SK-N-SH treated with all-trans-retinoic acid at 6 μM for 48 hours (cell line): ENCODE data around the gene KRT80.
A peak's percentile ranks its signal among the peaks of the same experiment; 100 is the strongest.

Experiments
- ATAC-seq: fragments of 200-7000 bp; cut with Tn5 transposase; 3 replicates; pipeline ENCODE4 v1.9.1; 2020; ENCODE audit warnings: mild to moderate bottlenecking, moderate library complexity
- ARNTL ChIP-seq: fragments of 450-650 bp; formaldehyde crosslinking; IDR thresholded peaks from 2 replicates; pipeline ENCODE4 v1.5.0; 2020; ENCODE audit warnings: low read depth, mild to moderate bottlenecking, moderate library complexity, borderline replicate concordance
- BACH2 ChIP-seq: fragments of 250-450 bp; sonication (Bioruptor Pico); IDR thresholded peaks from 2 replicates; pipeline ENCODE4 v1.9.0; 2021; ENCODE audit warnings: mild to moderate bottlenecking, borderline replicate concordance
- CREB5 ChIP-seq: fragments of 250-450 bp; sonication (Bioruptor Pico); IDR thresholded peaks from 2 replicates; pipeline ENCODE4 v1.5.1; 2020; ENCODE audit warnings: low read depth, mild to moderate bottlenecking, moderate library complexity
- CSDC2 ChIP-seq: fragments of 250-450 bp; sonication (Bioruptor Pico); IDR thresholded peaks from 2 replicates; pipeline ENCODE4 v1.5.0; 2020; ENCODE audit warnings: mild to moderate bottlenecking, moderate library complexity
- CSRNP3 ChIP-seq: fragments of 250-450 bp; sonication (Bioruptor Pico); IDR thresholded peaks from 2 replicates; pipeline ENCODE4 v1.5.1; 2021; ENCODE audit warnings: mild to moderate bottlenecking, moderate library complexity
- ESRRG ChIP-seq: fragments of 250-450 bp; sonication (Bioruptor Pico); IDR thresholded peaks from 2 replicates; pipeline ENCODE4 v1.6.1; 2021; ENCODE audit warnings: mild to moderate bottlenecking
- GLIS3 ChIP-seq: fragments of 250-450 bp; sonication (Bioruptor Pico); IDR thresholded peaks from 2 replicates; pipeline ENCODE4 v1.5.0; 2020; ENCODE audit warnings: mild to moderate bottlenecking, moderate library complexity
- ISL1 ChIP-seq: fragments of 250-450 bp; sonication (Bioruptor Pico); IDR thresholded peaks from 2 replicates; pipeline ENCODE4 v2.1.2; 2022; ENCODE audit warnings: mild to moderate bottlenecking, moderate library complexity
- OSR1 ChIP-seq: fragments of 250-450 bp; sonication (Bioruptor Pico); IDR thresholded peaks from 2 replicates; pipeline ENCODE4 v1.8.0; 2022; ENCODE audit warnings: moderate library complexity, mild to moderate bottlenecking, inconsistent platforms
- PATZ1 ChIP-seq: fragments of 250-450 bp; sonication (Bioruptor Pico); IDR thresholded peaks from 2 replicates; pipeline ENCODE4 v1.8.0; 2020; ENCODE audit warnings: mild to moderate bottlenecking, moderate library complexity, borderline replicate concordance
- POU6F1 ChIP-seq: fragments of 250-450 bp; sonication (Bioruptor Pico); IDR thresholded peaks from 2 replicates; pipeline ENCODE4 v1.8.0; 2021; ENCODE audit warnings: low read depth, mild to moderate bottlenecking, moderate library complexity, borderline replicate concordance
- PPARA ChIP-seq: fragments of 250-450 bp; sonication (Bioruptor Pico); IDR thresholded peaks from 2 replicates; pipeline ENCODE4 v1.5.0; 2020; ENCODE audit warnings: mild to moderate bottlenecking, borderline replicate concordance
- RARB ChIP-seq: fragments of 250-450 bp; sonication (Bioruptor Pico); IDR thresholded peaks from 2 replicates; pipeline ENCODE4 v1.8.0; 2021; ENCODE audit warnings: mild to moderate bottlenecking, moderate library complexity
- SNAI2 ChIP-seq: fragments of 250-450 bp; sonication (Bioruptor Pico); IDR thresholded peaks from 2 replicates; pipeline ENCODE4 v1.5.0; 2020; ENCODE audit warnings: mild to moderate bottlenecking, moderate library complexity
- TOX ChIP-seq: fragments of 250-450 bp; sonication (Bioruptor Pico); IDR thresholded peaks from 2 replicates; pipeline ENCODE4 v1.8.0; 2021; ENCODE audit warnings: mild to moderate bottlenecking, moderate library complexity, borderline replicate concordance
- ZC3H10 ChIP-seq: fragments of 250-450 bp; sonication (Bioruptor Pico); IDR thresholded peaks from 2 replicates; pipeline ENCODE4 v1.5.1; 2021; ENCODE audit warnings: mild to moderate bottlenecking, moderate library complexity
- ZFP3 ChIP-seq: fragments of 250-450 bp; sonication (Bioruptor Pico); IDR thresholded peaks from 2 replicates; pipeline ENCODE4 v1.5.0; 2020; ENCODE audit warnings: mild to moderate bottlenecking, moderate library complexity
- ZFP30 ChIP-seq: fragments of 450-650 bp; formaldehyde crosslinking; IDR thresholded peaks from 2 replicates; pipeline ENCODE4 v1.5.0; 2022; ENCODE audit warnings: mild to moderate bottlenecking, moderate library complexity
- ZNF565 ChIP-seq: fragments of 450-650 bp; formaldehyde crosslinking; conservative IDR thresholded peaks from 2 replicates; pipeline ENCODE4 v1.5.0; 2020; ENCODE audit warnings: low read depth, mild to moderate bottlenecking, moderate library complexity
- ZNF70 ChIP-seq: fragments of 450-650 bp; formaldehyde crosslinking; IDR thresholded peaks from 2 replicates; pipeline ENCODE4 v1.5.0; 2020; ENCODE audit warnings: mild to moderate bottlenecking, moderate library complexity
- ZNF8 ChIP-seq: fragments of 450-650 bp; formaldehyde crosslinking; IDR thresholded peaks from 2 replicates; pipeline ENCODE4 v1.5.0; 2020; ENCODE audit warnings: mild to moderate bottlenecking, moderate library complexity

Gene KRT80

GRCh38 chr12:52222692-52223091 is 30.9 kb upstream of the KRT80 start:
- no peak for ATAC-seq
- TF ChIP-seq GLIS3: no peak
- TF ChIP-seq CSDC2 (CRISPR knock-in tag): no peak
- no peak for TF ChIP-seq TOX
- TF ChIP-seq RARB (CRISPR knock-in tag): no peak
- no peak for TF ChIP-seq ISL1
- TF ChIP-seq BACH2: no peak
- no peak for TF ChIP-seq POU6F1 (CRISPR knock-in tag)
- TF ChIP-seq CSRNP3 (CRISPR knock-in tag): no peak

- peak; percentile 90 for ATAC-seq
- TF ChIP-seq ZNF8 (CRISPR knock-in tag) (no peak), ARNTL (CRISPR knock-in tag) (no peak), ZC3H10 (CRISPR knock-in tag) (no peak), ESRRG (no peak), ZFP30 (CRISPR knock-in tag) (no peak), OSR1 (CRISPR knock-in tag) (no peak), RARB (CRISPR knock-in tag) (no peak), PPARA (CRISPR knock-in tag) (no peak), SNAI2 (CRISPR knock-in tag) (no peak), ZNF70 (CRISPR knock-in tag) (no peak)
Observed at GRCh38 chr12:52221912-52222457, 30.2 kb upstream of the KRT80 start.

DNA sequence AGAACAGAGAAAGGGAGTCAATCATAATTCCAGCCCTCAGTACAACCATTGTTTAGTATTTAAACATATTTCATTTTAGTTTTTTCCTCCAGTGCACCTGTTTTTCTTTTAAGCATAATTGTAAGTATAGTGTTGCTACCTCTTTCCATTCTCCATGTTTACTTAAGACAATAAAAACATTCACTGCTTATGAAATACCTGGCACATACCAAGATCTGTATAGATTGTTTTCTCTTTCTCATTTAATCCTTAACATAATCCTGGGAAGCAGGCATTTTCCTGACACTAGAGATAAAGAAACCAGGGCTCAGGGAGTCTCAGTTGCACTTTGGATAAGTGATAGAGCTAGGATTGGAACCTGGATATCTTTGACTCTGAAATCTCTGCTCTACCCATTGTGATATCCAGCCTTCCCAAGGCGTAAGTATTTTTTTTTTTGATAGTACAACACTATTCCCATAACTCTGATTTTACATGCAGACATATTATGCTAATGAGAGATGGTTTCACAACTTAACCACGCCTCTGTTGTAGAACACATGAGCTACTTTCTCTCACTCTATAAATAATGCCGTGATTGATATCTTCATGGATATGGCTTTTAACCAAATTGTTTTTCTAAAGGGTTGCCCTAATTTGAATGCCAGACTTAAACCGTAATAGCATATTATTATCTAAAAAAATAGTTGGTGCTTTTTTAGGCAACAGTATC is 29.4 kb upstream of the KRT80 start:
- no peak for TF ChIP-seq ZC3H10 (CRISPR knock-in tag)
- TF ChIP-seq CREB5 (CRISPR knock-in tag): no peak
- no peak for TF ChIP-seq CSRNP3 (CRISPR knock-in tag)
- no peak for TF ChIP-seq SNAI2 (CRISPR knock-in tag)
- no peak for TF ChIP-seq ZNF8 (CRISPR knock-in tag)
- no peak for TF ChIP-seq TOX
- TF ChIP-seq RARB (CRISPR knock-in tag): no peak
- no peak for TF ChIP-seq ISL1
- no peak for TF ChIP-seq ZNF70 (CRISPR knock-in tag)
- TF ChIP-seq CSDC2 (CRISPR knock-in tag): no peak
- TF ChIP-seq ZFP30 (CRISPR knock-in tag): no peak
- no peak for TF ChIP-seq POU6F1 (CRISPR knock-in tag)
- no peak for TF ChIP-seq BACH2
- TF ChIP-seq ESRRG: no peak
- TF ChIP-seq ZFP3 (CRISPR knock-in tag): no peak
- TF ChIP-seq, all 23 proteins: peak for 0
- ATAC-seq: no peak

DNA sequence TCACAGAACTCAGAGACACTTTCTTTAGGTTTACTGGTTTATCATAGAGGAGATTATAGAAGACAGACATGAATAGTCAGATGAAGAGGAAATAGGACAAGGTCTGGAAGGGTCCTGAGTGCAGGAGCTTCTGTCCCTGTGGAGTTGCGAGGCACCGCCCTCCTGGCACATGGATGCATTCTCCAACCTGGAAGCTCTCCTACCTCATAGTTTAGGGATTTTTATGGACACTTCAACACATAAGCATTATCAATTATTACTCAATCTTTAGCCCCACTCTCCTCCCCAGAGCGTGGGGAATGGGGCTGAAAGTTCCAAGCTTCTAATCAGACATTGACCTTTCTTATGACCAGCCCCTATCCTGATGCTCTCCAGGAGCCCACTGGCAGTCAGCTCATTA is 28.7 kb upstream of the KRT80 start:
- ATAC-seq: no peak
- TF ChIP-seq BACH2: no peak
- TF ChIP-seq ZNF565: no peak
- TF ChIP-seq ESRRG: no peak
- TF ChIP-seq PATZ1 (CRISPR knock-in tag): no peak
- TF ChIP-seq CSRNP3 (CRISPR knock-in tag): no peak
- no peak for TF ChIP-seq ZFP30 (CRISPR knock-in tag)
- no peak for TF ChIP-seq CREB5 (CRISPR knock-in tag)
- no peak for TF ChIP-seq ZC3H10 (CRISPR knock-in tag)
- TF ChIP-seq, all 23 proteins: peak for 0
